SK-N-MC (cell line): ENCODE data around the gene OTX1.

Source experiments
- DNase-seq: peaks from one replicate; pipeline ENCODE4 v3.0.0-alpha.2; 2011; ENCODE audit warnings: low read depth, low spot score
- H3K27ac ChIP-seq: fragments of 200-600 bp; sonication (generic); 2 replicates; pipeline ENCODE4 v1.5.1; 2016; ENCODE audit warnings: mixed run types
- H3K36me3 ChIP-seq: fragments of 200-600 bp; sonication (generic); 2 replicates; pipeline ENCODE4 v1.6.1; 2017; ENCODE audit warnings: antibody characterized with exemption, low read length, mixed read lengths; ENCODE audit not compliant: insufficient read depth
- H3K4me3 ChIP-seq: fragments of 200-600 bp; sonication (generic); 2 replicates; pipeline ENCODE4 v1.5.1; 2016
- H3K9ac ChIP-seq: fragments of 200-600 bp; sonication (generic); 2 replicates; pipeline ENCODE4 v1.8.0; 2017; ENCODE audit warnings: mixed run types, mixed read lengths; ENCODE audit not compliant: insufficient read length
- H3K9me3 ChIP-seq: fragments of 200-600 bp; sonication (generic); 2 replicates; pipeline ENCODE4 v1.6.1; 2017; ENCODE audit warnings: low read depth, mild to moderate bottlenecking, antibody characterized with exemption, low read length, moderate library complexity, mixed read lengths
- EZH2 ChIP-seq: fragments of 200-600 bp; sonication (generic); IDR thresholded peaks from one replicate; pipeline ENCODE4 v1.6.1; 2017; ENCODE audit warnings: antibody characterized with exemption
- FOXP2 ChIP-seq: optimal IDR thresholded peaks from 2 replicates; pipeline ENCODE3; 2011; ENCODE audit warnings: mild to moderate bottlenecking, moderate library complexity; ENCODE audit not compliant: insufficient read depth; ENCODE audit errors: extremely low read length, control extremely low read depth
- POLR2AphosphoS5 ChIP-seq: IDR thresholded peaks from 2 replicates; pipeline ENCODE4 v1.6.1; 2012; ENCODE audit warnings: mild to moderate bottlenecking, low read depth, low read length, borderline replicate concordance

OTX1 gene

DNA sequence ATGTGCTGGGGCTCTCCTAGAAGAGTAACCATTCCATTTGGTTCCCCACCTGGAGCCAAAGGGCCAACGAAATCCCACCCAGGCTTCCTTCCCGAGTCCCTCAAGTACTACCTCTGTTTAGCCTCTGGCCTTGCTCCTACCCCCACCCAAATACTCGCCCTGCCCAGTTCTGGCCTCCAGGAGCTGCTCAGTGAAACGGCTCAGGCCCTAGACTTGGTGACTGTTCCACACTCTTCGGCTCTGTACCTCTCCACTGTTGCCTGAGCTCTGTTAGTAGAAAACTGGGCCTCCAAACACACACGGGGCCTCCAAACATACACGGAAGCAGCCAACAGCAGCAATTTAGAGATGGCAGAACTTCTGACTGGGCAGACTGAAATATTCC, 4.2 kb downstream of the OTX1 start:
- Histone ChIP-seq H3K36me3 (peaks cover 29% of the 10 kb centered on the region; the same call in 1 of the 2 replicates), H3K27ac (no peak overlapping the region), H3K9me3 (no peaks in the 10 kb centered on the region), H3K4me3 (no peak overlapping the region), H3K9ac (no peak overlapping the region)
- no peak for TF ChIP-seq EZH2
- no peak for TF ChIP-seq POLR2AphosphoS5
- no peak for TF ChIP-seq FOXP2
- no peak for DNase-seq

DNA sequence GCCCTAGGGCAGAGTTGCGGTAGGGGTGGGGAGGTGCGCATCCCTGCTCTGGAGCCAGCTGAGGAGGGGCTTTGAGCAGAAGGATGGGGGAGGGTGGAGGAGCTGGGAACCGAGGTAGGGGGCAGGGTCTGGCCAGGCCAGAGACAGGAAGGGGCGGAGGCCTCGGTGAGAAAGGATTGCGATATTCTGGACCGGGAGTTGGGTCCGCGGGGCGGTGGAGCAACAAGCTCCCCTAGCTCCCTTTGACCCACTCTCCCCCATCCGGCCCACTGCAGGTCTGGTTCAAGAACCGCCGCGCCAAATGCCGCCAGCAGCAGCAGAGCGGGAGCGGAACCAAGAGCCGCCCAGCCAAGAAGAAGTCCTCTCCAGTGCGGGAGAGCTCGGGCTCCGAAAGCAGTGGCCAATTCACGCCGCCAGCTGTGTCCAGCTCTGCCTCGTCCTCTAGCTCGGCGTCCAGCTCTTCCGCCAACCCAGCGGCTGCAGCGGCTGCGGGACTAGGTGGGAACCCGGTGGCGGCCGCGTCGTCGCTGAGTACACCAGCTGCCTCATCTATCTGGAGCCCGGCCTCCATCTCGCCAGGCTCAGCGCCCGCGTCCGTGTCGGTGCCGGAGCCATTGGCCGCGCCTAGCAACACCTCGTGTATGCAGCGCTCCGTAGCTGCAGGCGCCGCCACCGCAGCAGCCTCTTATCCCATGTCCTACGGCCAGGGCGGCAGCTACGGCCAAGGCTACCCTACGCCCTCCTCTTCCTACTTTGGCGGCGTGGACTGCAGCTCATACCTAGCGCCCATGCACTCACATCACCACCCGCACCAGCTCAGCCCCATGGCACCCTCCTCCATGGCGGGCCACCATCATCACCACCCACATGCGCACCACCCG, 4.8 kb downstream of the OTX1 start:
- no peak overlapping the region for H3K9ac ChIP-seq
- DNase-seq: no peak
- no peak overlapping the region for H3K4me3 ChIP-seq
- TF ChIP-seq FOXP2: no peak
- TF ChIP-seq POLR2AphosphoS5: no peak
- no peak for TF ChIP-seq EZH2
- peaks cover 29% of the 10 kb centered on the region; the same call in 1 of the 2 replicates for H3K36me3 ChIP-seq
- H3K27ac ChIP-seq: no peak overlapping the region
- H3K9me3 ChIP-seq: no peaks in the 10 kb centered on the region

DNA sequence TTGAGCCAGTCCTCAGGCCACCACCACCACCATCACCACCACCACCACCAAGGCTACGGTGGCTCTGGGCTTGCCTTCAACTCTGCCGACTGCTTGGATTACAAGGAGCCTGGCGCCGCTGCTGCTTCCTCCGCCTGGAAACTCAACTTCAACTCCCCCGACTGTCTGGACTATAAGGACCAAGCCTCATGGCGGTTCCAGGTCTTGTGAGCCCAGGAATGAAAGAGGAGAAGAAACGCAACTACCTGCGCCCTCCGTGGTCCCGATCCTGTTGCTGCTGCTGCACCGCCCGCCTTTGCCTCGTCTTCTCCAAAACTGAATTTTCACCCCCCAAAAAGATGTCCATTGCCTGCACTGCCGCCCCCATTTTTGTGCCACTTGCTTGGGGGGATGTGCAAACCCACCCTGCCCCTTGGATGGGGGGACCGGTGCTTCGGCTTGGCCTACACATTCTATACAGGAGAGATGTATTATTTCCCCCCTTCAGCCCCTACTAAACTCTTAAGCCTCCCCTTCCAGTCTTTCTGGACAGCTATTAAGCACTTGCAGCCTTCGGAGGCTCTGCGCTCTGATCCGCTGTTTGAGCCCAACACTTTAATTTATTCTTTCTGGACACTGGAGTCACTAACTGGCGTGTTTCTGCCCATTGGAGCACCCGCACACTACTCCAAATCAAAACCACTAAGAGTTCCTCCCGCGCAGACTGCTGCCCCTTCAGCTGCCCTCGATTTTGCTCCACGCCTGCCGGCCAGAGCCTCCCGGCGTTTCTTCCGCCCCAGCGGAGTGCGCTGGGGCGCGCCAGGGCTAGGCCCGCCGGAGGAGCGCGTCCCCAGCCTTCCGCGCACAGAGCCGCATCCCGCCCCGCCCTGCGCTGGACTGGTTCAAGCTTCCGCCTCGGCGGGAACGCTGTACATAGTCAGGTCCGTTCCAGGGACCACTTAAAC, 5.7 kb downstream of the OTX1 start:
- Histone ChIP-seq H3K27ac (no peak overlapping the region), H3K9ac (no peak overlapping the region), H3K36me3 (peaks cover 29% of the 10 kb centered on the region; the same call in 1 of the 2 replicates), H3K4me3 (no peak overlapping the region), H3K9me3 (no peaks in the 10 kb centered on the region)
- TF ChIP-seq EZH2 (no peak), POLR2AphosphoS5 (no peak), FOXP2 (no peak)
- DNase-seq: no peak

DNA sequence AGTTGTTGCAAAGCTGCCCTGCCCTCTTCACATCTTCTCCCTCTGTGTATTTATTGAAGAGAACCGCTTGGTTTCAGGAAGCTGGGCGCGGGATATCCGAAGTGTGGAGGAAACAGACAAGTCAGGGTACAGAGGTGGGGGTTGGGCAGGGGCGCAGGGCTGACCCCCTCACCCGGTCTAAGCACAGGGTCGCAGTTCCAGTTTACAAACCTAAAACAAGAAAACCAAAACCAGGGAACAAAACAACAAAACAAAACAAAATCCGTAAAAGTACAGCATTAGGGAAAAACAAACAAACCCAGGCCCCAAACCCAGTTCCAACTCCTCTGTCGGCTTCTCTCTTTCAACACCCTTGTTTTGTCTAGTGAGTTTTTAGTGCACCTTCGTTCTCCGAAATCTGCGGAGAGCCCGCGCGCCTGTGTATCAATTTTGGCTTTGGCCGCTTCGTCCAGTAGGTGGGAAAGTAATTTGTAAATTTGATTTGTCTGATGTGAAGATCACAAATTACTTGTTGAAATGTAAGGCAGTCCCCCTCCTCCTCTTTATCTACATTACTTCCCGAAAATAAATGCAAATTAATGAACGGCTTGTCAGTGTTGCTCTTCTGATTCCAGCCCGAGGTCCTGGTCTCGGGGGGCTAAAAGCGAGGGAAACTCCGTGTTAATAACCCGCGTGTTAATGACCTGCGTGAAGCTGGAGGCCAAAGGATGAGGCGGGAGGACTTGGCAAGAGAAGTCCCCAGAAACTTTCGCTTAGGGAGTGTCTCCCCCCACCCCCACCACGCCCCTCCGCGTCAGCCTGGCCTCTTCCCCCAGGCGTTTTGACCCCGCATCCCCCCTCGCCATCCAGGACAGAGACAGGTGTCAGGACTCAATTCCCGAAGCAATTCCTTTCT, 6.9 kb downstream of the OTX1 start:
- H3K9me3 ChIP-seq: no peaks in the 10 kb centered on the region
- no peak for TF ChIP-seq EZH2
- no peak for TF ChIP-seq FOXP2
- no peak for DNase-seq
- H3K4me3 ChIP-seq: no peak overlapping the region
- H3K9ac ChIP-seq: no peak overlapping the region
- peaks cover 29% of the 10 kb centered on the region; the same call in 1 of the 2 replicates for H3K36me3 ChIP-seq
- H3K27ac ChIP-seq: no peak overlapping the region

DNA sequence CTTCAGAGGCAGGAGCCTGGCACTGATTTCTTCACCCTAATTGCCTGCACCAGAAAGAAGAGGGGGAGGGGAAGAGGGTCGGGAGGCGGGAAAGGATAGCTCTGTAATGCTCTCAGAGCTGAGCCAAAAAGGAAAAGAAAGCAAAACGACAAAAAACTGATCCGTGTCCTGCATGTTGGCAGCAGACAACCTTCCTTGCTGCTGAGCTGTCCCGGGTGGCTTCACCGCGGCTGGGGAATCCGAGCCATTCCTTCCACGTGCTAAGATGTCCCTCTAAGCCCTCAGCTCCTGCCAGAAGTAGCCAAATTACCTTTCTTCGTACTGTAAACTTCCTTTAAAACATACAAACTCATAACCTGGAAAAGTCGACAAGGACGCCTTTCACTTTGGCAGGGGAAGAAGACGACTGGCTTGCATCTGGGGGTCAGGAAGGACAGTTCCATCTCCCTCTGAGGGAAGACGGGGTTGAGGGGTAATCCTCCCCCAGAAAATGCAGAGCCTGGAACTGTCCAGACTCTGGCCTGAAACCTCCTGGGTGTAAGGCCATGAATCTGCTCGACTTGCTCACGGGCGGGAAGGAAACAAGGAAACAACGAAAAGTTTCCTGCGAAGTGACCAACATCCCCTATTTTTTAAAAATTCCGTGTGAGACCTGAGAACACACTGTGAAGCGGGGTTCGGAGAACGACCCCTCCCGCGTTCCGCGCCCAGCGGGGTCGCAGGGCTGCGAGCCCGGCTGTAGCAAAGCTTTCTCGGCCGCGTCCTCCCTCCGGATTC, 7.7 kb downstream of the OTX1 start:
- TF ChIP-seq POLR2AphosphoS5 (no peak), FOXP2 (no peak), EZH2 (no peak)
- Histone ChIP-seq H3K9me3 (no peaks in the 10 kb centered on the region), H3K9ac (no peak overlapping the region), H3K4me3 (no peak overlapping the region), H3K27ac (no peak overlapping the region), H3K36me3 (peaks cover 27% of the 10 kb centered on the region; the same call in 1 of the 2 replicates)
- DNase-seq: no peak

DNA sequence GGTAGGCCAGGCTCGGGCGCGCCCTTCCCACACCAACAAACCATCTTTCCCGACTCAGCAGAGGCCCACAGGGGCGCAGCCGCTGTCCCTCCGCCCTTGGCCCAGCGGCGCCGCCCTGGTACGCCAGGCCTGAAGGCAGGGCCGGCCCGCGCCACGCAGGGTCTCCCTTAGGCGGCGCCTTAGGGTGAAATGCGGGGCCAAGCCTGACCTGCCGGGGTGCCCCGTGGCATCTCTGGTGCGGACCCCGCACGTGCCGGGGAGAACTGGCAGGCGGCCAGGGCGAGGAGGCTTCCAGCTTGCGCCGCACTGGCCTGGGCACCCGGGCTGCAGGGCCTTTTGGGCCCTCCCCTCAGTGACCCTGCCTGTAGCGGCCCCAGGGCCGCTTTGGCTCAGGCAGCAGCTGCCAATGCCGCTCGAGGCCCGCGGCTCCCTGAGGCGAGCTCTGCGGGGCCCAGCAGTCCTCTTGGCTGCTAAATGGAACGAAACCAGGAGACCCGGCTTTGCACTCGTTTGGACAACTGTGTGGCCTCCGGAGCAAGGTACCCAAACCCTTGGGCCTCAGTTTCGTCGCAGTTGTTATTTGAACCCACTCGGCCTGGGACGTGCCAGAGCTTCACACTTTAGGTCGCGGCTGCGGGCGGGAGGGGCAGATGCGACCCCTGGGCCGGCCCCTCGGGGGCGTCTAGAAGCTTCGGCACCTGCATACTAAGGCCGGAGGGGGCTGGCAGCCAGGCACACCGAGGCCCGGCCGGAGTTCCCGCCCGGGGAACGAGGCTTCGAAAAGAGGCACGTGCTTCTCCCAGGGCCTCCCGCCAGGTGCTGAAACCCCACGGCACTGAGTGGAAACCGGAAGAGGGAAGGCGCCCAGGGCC, 8.5 kb downstream of the OTX1 start:
- no peaks in the 10 kb centered on the region for H3K9me3 ChIP-seq
- no peak overlapping the region for H3K9ac ChIP-seq
- no peak overlapping the region for H3K4me3 ChIP-seq
- TF ChIP-seq EZH2: no peak
- no peak for TF ChIP-seq POLR2AphosphoS5
- no peak for TF ChIP-seq FOXP2
- H3K27ac ChIP-seq: no peak overlapping the region
- no peak for DNase-seq
- H3K36me3 ChIP-seq: peaks cover 19% of the 10 kb centered on the region; the same call in 1 of the 2 replicates
